HG03571 (cell line): ENCODE data around the gene IKZF3.

Experiments
- ATAC-seq: cut with Tn5 transposase; IDR thresholded peaks from one replicate; pipeline ENCODE4 v1.9.1; 2021; ENCODE audit not compliant: unreplicated experiment

IKZF3 gene

DNA sequence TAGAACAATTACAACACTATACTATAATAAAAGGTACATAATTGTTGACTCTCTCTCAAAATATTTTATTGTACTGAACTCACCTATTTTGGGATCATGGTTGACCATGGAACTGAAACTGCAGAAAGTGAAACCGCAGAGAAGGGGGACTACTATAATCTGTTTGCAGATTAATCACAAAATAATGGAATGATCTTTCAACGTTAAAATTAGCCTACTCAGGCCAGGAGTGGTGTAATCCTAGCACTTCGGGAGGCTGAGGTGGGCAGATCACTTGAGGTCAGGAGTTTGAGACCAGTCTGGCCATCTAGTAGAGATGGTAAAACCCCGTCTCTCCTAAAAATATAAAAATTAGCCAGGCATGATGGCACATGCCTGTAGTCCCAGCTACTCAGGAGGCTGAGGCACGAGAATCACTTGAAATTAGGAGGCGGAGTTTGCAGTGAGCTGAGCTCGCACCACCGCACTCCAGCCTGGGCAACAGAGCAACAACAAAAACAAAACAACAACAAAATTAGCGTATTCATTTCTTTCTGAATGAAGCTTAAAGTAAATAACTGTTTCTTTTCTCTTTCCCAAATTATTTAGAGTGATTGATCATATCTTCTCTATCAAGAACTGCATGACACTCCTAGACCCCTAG lies 45.6 kb downstream of the IKZF3 start:
- no peak for ATAC-seq

GRCh38 chr17:39816272-39816671 lies 47.8 kb downstream of the IKZF3 start:
- no peak for ATAC-seq

GRCh38 chr17:39814497-39814896 lies 49.6 kb downstream of the IKZF3 start:
- no peak for ATAC-seq

DNA sequence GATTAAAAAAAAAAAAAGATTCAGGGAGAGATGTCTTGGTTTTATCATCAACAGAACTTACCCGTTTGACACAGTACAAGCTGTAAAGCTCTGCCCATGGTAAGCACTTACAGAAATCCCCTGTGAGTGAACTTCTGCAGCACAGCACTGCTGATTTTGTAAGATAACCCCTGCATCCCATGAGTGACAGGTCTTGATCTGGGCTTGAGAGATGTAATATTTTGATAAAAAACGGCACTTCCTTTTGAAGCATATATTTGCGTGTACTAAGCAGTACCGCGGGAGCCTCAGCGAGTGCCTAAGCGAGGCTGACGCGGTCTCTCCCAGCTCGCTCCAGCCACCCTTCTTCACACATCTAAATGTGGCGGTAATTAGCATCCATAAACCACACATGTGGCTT lies 50.5 kb downstream of the IKZF3 start:
- ATAC-seq: no peak

GRCh38 chr17:39812466-39812865 lies 51.6 kb downstream of the IKZF3 start:
- no peak for ATAC-seq

GRCh38 chr17:39810939-39811728 lies 53.0 kb downstream of the IKZF3 start:
- no peak for ATAC-seq

DNA sequence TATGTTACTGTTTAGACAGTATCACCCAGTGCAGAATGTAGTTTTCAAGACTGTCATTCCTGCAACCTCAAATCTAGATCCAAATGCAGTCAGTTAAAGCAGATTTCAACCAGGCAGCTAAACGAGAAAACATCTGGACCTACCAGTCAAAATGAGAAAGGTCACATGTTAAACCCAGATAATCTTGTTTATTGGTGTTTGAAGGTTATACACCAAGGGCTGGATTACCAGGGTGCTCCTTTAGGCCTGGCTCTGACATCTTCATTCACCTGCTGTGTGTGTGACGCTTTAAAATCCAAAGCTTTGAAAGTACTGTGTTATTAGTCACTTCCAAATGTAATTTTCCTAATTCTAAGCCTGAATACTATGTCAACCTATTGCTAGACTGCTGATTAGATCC lies 54.9 kb downstream of the IKZF3 start:
- no peak for ATAC-seq

DNA sequence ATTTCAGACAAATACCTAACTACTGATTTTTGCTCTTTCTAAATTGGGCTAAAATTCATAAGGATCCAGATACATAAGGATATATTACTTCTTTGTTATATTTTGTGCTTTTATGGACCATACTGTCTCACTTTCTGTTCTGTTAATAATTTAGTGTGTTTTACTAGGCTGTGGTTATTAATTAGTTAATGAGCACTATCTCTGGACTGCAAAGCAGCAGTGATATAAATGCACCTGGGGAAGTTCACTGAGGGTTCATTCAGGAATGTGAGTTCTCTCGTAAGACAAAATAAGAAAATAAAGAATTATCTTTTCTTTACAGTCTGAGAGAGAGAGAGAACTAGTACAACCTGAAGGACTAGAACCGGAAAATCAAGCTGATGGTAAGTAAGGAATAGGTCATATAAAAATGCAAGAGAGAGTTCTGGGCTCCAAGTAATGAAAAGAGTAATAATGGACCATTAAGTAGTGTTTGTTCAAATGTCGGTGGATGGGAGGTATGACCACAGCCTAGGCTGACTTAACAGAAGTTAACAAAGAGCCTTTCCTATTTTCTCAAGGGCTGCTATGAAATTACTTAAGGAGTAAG lies 55.6 kb downstream of the IKZF3 start:
- no peak for ATAC-seq

DNA sequence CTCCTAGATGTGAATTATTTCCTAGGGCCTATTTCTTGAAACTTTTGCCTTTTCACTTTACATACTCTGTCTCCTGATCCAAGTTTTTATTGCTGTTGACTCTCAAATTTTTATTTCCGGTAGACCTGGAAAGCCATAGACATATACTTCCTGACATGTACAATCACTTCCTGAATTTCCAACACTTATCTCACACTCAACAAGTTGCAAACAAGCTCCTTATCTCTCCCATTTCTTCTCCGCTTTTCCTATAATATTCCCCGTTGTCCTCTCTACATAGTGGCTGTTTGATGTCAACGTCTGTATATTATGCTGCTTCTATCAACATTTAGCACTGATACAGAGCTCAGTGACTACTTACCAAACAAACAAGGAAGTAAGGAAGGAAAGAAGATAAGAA lies 59.3 kb downstream of the IKZF3 start:
- ATAC-seq: no peak

- ATAC-seq: no peak
Observed at GRCh38 chr17:39801055-39801454, 63.1 kb downstream of the IKZF3 start.

- no peak for ATAC-seq
Observed at GRCh38 chr17:39800540-39800939, 63.6 kb downstream of the IKZF3 start.

GRCh38 chr17:39799395-39799794 lies 64.7 kb downstream of the IKZF3 start:
- ATAC-seq: no peak

DNA sequence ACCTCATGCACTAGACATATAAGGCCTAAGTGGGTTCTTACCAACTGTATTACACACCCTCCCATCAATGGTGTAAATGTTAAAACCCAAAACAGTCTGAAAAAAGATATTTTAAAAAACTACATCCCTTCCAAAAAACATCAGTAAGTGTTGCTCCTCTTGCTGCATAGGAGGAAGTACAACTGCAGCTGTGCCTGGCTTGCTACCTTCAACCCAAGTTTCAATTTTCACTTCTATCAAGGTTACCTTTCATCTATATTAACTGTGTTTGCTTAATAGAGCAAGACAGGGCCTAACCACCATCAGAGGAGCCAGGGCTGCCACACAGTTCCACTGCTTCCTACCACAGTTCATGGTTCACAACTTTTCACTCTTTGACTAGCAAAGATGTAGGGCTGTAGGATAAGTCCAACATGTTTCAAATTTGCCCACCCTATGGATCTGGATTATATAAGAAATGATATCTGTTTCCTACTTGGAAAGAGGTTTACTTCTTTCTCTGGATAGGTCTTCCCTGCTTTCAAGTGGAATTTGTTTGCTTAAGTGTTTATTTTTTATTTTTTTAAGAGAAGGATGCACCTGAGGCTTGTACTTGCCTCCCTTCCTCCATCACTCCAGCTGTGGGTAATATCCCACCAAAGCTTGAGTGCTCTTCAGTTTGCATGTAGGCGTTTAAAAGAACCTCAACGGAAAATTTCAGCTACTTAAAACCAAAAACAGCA lies 69.7 kb downstream of the IKZF3 start:
- ATAC-seq: peak; percentile 88

DNA sequence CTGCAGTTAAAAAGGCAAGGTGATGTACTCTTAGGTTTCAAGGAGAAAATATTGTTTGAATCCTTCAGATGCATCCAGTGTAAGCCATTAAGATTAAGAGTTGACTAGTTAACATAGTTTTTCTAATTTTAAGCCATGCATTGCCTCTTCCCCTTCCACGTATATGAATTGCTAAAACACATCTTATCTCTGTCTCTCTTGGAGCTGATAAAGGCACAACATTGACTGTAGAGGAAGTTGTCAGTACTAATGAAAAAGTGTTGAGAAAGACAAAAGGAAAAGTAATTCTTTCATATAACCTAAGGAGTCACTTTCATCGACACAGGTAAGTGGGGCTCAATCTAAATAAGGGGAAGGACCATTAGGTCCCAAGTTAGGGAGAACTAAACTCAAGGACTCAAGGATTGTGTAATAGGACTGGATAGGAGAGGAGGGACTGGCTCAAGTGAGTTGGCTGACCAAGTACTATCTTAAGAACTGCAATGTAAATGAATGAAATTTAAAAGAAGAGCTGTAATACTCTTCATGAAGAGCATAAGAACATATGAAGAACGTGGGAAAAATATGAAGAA lies 70.7 kb downstream of the IKZF3 start:
- ATAC-seq: no peak

DNA sequence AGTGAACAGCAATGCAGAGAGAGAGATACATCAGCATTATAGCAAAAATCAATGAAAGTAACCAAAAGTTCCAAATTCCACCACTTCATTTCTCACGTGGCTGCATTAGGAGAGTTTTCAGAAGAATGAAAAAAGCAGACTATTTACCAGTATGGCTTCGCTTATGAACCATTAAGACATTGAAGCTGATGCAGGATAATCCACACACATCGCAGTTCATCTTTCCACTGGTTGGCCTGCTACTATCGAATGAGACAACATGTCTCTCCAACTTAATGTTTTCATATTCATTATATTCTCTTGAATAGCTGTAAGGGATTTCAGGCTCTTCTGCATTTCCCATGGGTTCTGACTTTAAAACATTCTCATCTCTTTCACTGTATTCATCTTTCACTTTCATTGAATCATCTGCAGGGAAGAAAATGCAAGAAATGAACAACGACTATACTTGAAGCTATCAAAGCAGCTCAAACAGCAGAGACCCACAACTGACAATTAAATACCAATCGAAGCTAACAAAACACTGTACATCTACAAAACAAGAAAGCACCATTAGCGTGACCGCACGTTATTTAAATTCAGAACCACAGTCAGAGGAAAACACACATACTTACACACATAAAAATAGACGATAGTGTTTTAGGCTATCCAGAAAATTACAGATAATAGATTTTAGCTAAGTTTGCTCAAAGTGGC lies 71.4 kb downstream of the IKZF3 start:
- ATAC-seq: no peak

- no peak for ATAC-seq
Observed at GRCh38 chr17:39791111-39791992, 72.8 kb downstream of the IKZF3 start.

- ATAC-seq: no peak
Observed at GRCh38 chr17:39787743-39788484, 76.2 kb downstream of the IKZF3 start.

DNA sequence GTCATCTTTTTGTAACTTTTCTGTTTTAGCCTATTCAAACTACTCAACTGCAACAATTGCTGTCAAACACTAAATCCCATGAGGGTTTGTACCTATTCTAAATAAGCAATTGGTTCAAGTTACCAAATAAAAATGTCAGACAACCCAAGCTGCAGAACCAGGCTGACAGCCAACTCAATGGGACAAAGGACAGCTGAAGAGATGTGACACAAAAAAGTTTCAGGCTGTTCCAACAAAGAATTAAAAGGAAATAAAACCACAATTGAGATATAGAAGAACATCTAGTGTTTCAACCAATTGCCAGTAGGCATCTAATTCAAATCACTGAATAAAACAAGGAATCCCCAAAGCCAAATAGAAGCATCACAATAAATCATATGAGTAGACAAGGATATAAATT lies 77.1 kb downstream of the IKZF3 start:
- no peak for ATAC-seq

DNA sequence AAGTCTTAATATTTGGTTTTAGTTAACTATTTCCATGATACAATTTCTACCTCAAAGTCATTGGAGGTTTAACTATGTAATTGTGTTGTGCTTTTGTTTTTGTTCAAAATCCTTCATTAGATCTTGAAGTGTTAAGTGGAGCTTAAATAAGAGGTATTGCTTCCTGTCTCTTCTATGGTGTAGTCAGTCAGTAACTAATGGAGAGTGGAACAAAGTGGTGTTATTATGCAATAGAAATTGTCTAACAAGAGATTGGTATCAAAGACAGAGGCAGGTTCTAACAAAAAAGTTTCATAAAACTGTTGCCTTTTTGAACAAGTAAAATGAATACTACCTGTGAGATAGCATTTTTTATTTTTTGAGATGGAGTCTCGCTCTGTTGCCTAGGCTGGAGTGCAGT lies 81.1 kb downstream of the IKZF3 start:
- ATAC-seq: no peak
